ENCODE measurements around the gene UBAP2L.

GRCh38 chr1:154192476-154192875 is 28.3 kb upstream of the UBAP2L start:
- TF ChIP-seq, protein P1, sequence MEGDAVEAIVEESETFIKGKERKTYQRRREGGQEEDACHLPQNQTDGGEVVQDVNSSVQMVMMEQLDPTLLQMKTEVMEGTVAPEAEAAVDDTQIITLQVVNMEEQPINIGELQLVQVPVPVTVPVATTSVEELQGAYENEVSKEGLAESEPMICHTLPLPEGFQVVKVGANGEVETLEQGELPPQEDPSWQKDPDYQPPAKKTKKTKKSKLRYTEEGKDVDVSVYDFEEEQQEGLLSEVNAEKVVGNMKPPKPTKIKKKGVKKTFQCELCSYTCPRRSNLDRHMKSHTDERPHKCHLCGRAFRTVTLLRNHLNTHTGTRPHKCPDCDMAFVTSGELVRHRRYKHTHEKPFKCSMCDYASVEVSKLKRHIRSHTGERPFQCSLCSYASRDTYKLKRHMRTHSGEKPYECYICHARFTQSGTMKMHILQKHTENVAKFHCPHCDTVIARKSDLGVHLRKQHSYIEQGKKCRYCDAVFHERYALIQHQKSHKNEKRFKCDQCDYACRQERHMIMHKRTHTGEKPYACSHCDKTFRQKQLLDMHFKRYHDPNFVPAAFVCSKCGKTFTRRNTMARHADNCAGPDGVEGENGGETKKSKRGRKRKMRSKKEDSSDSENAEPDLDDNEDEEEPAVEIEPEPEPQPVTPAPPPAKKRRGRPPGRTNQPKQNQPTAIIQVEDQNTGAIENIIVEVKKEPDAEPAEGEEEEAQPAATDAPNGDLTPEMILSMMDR (IDR thresholded peaks at IDR 0.05), result no peak
- no peak for TF ChIP-seq POLR2A (IDR thresholded peaks at IDR 0.05)
